Adrenal gland (tissue), 12 donors: ENCODE results near the gene LMO7. TPM values are rescaled to one million over a fixed set of nuclear protein-coding genes. Genes with fewer than 3 reads are reported as not detected.

ENCODE experiments used
- DNase-seq, 7 donors: peaks; one replicate each; pipeline ENCODE4 v3.0.0-alpha.2; 2019 to 2020
- H3K27ac ChIP-seq, 5 donors: fragments of 200-600 bp; sonication (generic) in 4 of 5; 1 replicate in 3 of 5; 2 replicates in 2 of 5; pipeline versions ENCODE4 v1.5.1 to v1.8.0; 2016 to 2020; ENCODE audit warnings: mild to moderate bottlenecking in 1 of 5
- H3K27me3 ChIP-seq: fragments of 200-600 bp; 2 replicates; pipeline ENCODE4 v1.8.0; 2021
- H3K36me3 ChIP-seq, 2 donors: fragments of 200-600 bp; replicated peaks in 1 of 2; 1 replicate in 1 of 2; 2 replicates in 1 of 2; pipeline versions ENCODE4 v1.5.1 to v1.8.0; 2018 to 2022
- H3K4me1 ChIP-seq, 2 donors: fragments of 200-600 bp; replicated peaks in 1 of 2; 1 replicate in 1 of 2; 2 replicates in 1 of 2; pipeline versions ENCODE4 v1.5.1 to v1.8.0; 2018 to 2021
- H3K4me3 ChIP-seq, 4 donors: fragments of 200-600 bp; sonication (generic) in 3 of 4; one replicate each; pipeline ENCODE4 v1.5.1; 2016 to 2018
- H3K9me3 ChIP-seq, 3 donors: fragments of 200-600 bp; sonication (generic) in 1 of 3; replicated peaks in 1 of 3; 1 replicate in 2 of 3; 2 replicates in 1 of 3; pipeline versions ENCODE4 v1.5.1 to v1.8.0; 2016 to 2021
- POLR2A ChIP-seq, 2 donors: fragments of 450-650 bp; IDR thresholded peaks; one replicate each; pipeline ENCODE4 v1.6.1; 2017; ENCODE audit warnings: antibody characterized with exemption in 2 of 2, mild to moderate bottlenecking in 2 of 2, moderate library complexity in 1 of 2
- WGBS, 4 donors: extraction: QIAGEN DNeasy Blood & Tissue Kit in 2 of 4; methylation state at CpG; one replicate each; pipeline versions ENCODE4 v1.1.5 to v1.1.7; 2013 to 2017; 5-methylcytosine and 5-hydroxymethylcytosine counted together
- intact Hi-C, 2 donors: fragments of 100-400 bp; cut with DNase I; formaldehyde crosslinking; loops; one replicate each; pipeline versions ENCODE4 v1.14.1 to v1.15.0; 2022 to 2023
- polyA plus RNA-seq, 3 donors: library from polyadenylated mRNA; stranded (reverse); fragments of 200-250 nt in 2 of 3; fragments of 350-450 nt in 1 of 3; fragmentation: Illumina TruSeq in 1 of 3; extraction: RNeasy Lipid Tissue Mini Kit (QIAGEN cat#74804) in 1 of 3; gene quantifications; one replicate each; pipeline ENCODE4 v1.2.3, GENCODE V29; 2013 to 2014
- total RNA-seq, 9 donors: library from RNA; depleted of rRNA in 4 of 9; stranded (reverse); fragments of >200 nt in 4 of 9; fragments of 120-200 nt in 1 of 9; fragmentation: NEBNext Ultra II Directional in 1 of 9; extraction: Animal tissue kit (Norgen Biotek cat#: 25700) in 1 of 9; gene quantifications; one replicate each; pipeline versions ENCODE4 v1.1.0 to v1.2.4, GENCODE V29; 2013 to 2023
- TF ChIP-seq, protein P1 (sequence below), 6 experiments: fragments of 450-650 bp in 4 of 6; fragments of 200-600 bp in 2 of 6; sonication (generic) in 1 of 6; IDR thresholded peaks; 1 replicate in 5 of 6; 2 replicates in 1 of 6; pipeline versions ENCODE4 v1.5.1 to v1.8.0; 2016 to 2021; ENCODE audit warnings: antibody characterized with exemption in 6 of 6, mild to moderate bottlenecking in 2 of 6, moderate library complexity in 1 of 6
- donor health status: healthy with polysubstance abuse.
- donor health status: Bipolar disorder and iron deficiency.
- donor health status: DM: yes; HTN: yes; CAD: no.
- donor health status: DM: no; HTN: no; CAD: no.
- donor health status: DM: no; HTN: no; CAD: no.
- donor health status: DM: yes; HTN: yes; CAD: no.

The LMO7 gene
- total and polyA plus RNA-seq, 12 donors: 7.4 to 39.7 (median 11.4) TPM

DNA sequence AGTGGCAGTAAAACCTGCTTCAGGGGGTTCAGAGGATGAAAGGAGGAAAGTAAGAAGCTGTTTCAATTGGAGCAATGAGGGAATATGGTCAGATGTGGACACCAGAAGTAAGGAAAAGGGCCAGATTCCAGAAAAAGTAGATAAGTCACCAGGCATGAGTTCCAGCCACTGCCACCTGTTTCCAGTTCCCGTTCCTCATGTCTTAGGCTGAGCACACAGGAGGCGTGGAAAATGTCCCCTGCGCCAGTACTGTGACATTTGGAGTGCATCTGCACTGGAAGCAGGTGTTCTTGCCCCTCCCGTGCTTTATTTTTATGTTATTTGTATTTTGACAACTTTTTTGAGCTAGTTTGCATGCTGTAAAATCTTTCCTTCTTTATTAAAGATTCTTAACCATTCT lies 25.3 kb downstream of the LMO7 start:
- WGBS, 4 donors: 86 to 93% (median 89%) methylated on average over 4 of the region's 4 CpGs
- Histone ChIP-seq H3K36me3 (no peaks in the 10 kb centered on the region), H3K27ac (no peak overlapping the region), H3K4me3 (no peak overlapping the region), H3K9me3 (no peaks in the 10 kb centered on the region), H3K27me3 (no peaks in the 10 kb centered on the region), H3K4me1 (no peaks in the 10 kb centered on the region)
- TF ChIP-seq, protein P1, sequence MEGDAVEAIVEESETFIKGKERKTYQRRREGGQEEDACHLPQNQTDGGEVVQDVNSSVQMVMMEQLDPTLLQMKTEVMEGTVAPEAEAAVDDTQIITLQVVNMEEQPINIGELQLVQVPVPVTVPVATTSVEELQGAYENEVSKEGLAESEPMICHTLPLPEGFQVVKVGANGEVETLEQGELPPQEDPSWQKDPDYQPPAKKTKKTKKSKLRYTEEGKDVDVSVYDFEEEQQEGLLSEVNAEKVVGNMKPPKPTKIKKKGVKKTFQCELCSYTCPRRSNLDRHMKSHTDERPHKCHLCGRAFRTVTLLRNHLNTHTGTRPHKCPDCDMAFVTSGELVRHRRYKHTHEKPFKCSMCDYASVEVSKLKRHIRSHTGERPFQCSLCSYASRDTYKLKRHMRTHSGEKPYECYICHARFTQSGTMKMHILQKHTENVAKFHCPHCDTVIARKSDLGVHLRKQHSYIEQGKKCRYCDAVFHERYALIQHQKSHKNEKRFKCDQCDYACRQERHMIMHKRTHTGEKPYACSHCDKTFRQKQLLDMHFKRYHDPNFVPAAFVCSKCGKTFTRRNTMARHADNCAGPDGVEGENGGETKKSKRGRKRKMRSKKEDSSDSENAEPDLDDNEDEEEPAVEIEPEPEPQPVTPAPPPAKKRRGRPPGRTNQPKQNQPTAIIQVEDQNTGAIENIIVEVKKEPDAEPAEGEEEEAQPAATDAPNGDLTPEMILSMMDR (IDR thresholded peaks at IDR 0.05): no peak
- no peak for TF ChIP-seq POLR2A (IDR thresholded peaks at IDR 0.05)
- DNase-seq: no peak
- intact Hi-C loops: no loop called here

DNA sequence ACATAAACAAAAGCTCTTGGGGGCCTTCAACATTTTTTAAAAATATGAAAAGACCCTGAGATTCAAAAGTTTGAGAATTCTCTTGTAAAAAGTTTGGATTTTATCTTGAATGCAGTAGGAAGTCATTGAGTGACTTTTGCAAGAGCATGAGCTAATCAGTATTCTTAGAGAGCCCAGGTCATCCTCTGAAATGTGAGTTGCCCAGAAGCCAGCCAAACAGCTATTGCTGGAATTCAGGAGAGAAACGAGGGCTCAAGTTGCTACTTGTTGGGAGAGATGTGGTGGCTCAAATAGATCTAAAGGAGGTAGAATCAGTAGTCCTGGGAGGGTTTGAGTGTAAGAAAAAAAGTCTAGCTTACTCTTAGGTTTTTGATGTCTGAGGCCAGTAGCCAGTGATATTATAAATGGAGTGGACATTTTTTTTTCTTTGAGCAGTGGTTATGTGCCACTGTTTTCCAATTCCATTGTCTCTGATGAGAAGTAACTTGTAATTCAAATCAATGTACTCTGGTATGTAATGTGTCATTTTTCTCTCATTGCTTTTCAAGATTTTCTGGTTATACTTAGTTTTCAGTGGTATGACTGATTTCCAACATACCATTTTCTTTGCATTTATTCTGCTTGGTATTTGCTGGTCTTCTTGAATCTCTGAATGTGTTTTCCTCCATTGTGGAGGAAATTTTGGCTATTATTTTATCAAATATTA lies 30.7 kb downstream of the LMO7 start:
- DNase-seq: no peak
- H3K27ac ChIP-seq: no peak overlapping the region
- H3K36me3 ChIP-seq: no peaks in the 10 kb centered on the region
- intact Hi-C loops: no loop called here
- H3K4me3 ChIP-seq: no peak overlapping the region
- H3K4me1 ChIP-seq: no peaks in the 10 kb centered on the region
- H3K9me3 ChIP-seq: no peaks in the 10 kb centered on the region
- no peak for TF ChIP-seq POLR2A (IDR thresholded peaks at IDR 0.05)
- TF ChIP-seq, protein P1 (IDR thresholded peaks at IDR 0.05): no peak
- WGBS, 4 donors: 61 to 71% (median 70%) methylated on average over 1 of the region's 1 CpG
- H3K27me3 ChIP-seq: no peaks in the 10 kb centered on the region

DNA sequence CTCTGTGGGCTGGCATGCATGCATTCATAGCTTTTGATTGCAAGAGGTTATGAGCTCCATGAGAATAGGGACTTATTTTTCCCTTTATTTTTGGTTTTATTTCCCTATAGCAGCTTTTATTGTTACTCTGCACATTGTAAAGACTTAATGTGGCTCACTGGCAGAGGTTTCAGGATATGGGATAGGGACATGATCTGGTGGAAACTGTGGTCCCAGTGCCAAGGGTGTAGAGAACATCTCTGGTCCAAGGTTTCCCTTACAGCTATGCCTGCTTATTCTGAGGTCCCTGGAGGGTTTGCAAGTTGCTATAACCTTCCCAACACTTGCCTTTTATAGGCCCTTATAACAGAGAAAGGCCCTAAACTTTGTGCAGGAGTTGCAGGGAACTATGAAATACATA lies 33.6 kb downstream of the LMO7 start:
- TF ChIP-seq, protein P1 (IDR thresholded peaks at IDR 0.05): no peak
- no peak for TF ChIP-seq POLR2A (IDR thresholded peaks at IDR 0.05)
- Histone ChIP-seq H3K4me3 (no peak overlapping the region), H3K4me1 (no peaks in the 10 kb centered on the region), H3K27ac (no peak overlapping the region), H3K27me3 (no peaks in the 10 kb centered on the region), H3K36me3 (no peaks in the 10 kb centered on the region), H3K9me3 (no peaks in the 10 kb centered on the region)
- intact Hi-C loops: no loop called here
- no peak for DNase-seq

DNA sequence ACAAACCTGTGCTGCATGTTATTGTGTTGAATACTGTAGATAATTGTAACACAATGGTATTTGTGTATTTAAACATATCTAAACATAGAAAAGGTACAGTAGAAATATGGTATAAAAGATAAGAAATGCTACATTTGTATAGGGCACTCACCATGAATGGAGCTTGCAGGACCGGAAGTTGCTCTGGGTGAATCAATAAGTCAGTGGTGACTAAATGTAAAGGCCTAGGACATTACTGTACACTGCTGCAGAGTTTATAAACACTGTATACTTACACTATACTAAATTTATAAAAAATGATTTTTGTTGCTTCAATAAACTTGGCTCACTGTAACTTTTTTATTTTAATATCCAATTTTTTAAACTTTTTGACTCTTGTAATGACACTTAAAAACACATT lies 34.4 kb downstream of the LMO7 start:
- TF ChIP-seq, protein P1 (IDR thresholded peaks at IDR 0.05): no peak
- no peak for TF ChIP-seq POLR2A (IDR thresholded peaks at IDR 0.05)
- no peaks in the 10 kb centered on the region for H3K9me3 ChIP-seq
- no peaks in the 10 kb centered on the region for H3K4me1 ChIP-seq
- no peak overlapping the region for H3K27ac ChIP-seq
- no peaks in the 10 kb centered on the region for H3K36me3 ChIP-seq
- H3K27me3 ChIP-seq: no peaks in the 10 kb centered on the region
- intact Hi-C loops: no loop called here
- 95 to 100% (median 98%) methylated on average over 1 of the region's 1 CpG for WGBS, 4 donors
- DNase-seq: no peak
- no peak overlapping the region for H3K4me3 ChIP-seq
